ENCODE measurements around the gene EPSTI1.
"Not testable (repeated sequence)": the region's sequence is repeated elsewhere in the genome, so short reads cannot be mapped to it uniquely, and the experiment has no call there.

Gene EPSTI1

GRCh38 chr13:42864952-42865767 lies 126.9 kb downstream of the EPSTI1 start:
- Histone ChIP-seq H3K27ac (ENCODE audit: low read length) (no peak overlapping the region), H3K9ac (ENCODE audit: low read depth, low read length) (no peak overlapping the region), H3K9me3 (ENCODE audit: insufficient read depth, low read depth, low read length) (no peaks in the 10 kb centered on the region), H3K4me3 (ENCODE audit: low read length) (no peak overlapping the region), H3K4me1 (ENCODE audit: insufficient read depth, low read length) (no peaks in the 10 kb centered on the region), H3K36me3 (ENCODE audit: insufficient read depth, low read depth, low read length) (peaks cover 79% of the 10 kb centered on the region), H3K27me3 (ENCODE audit: insufficient read depth, low read length) (no peaks in the 10 kb centered on the region)

DNA sequence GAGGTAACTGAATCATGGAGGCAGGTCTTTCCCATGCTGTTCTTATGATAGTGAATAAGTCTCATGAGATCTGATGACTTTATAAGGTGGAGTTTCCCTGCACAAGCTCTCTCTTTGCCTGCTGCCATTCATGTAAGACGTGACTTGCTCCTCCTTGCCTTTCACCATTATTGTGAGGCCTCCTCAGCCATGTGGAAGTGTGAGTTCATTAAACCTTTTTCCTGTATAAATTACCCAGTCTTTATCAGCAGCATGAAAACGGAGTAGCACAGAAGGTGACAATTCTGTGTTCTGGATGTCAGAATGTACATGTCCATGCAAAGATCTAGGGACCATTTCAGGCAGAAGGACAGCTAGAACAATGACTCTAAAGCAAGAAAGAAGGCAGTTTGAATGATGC lies 129.7 kb downstream of the EPSTI1 start:
- not testable (repeated sequence) for H3K27ac ChIP-seq (ENCODE audit: low read length)

DNA sequence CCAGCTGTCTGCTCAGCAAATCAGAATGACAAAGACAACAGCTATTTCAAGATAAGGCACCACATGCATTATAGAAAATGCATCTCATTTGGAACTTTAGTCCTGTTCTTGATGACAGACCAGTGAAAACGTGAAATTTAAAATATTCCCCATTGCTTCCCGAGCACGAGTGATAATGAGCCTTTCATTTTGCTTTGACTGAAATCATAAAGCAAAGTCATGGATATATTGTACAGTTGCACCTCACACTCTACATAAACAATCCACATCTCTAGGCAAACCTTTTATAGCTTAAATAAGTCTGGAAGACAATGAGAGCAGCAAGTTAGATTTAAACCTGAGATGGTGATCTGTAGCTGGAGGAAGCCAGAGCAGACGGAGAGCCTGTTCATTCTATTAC lies 131.6 kb downstream of the EPSTI1 start:
- no peak overlapping the region for H3K27ac ChIP-seq (ENCODE audit: low read length)
- H3K27me3 ChIP-seq (ENCODE audit: insufficient read depth, low read length): no peaks in the 10 kb centered on the region
- no peaks in the 10 kb centered on the region for H3K9me3 ChIP-seq (ENCODE audit: insufficient read depth, low read depth, low read length)
- H3K9ac ChIP-seq (ENCODE audit: low read depth, low read length): no peak overlapping the region
- H3K36me3 ChIP-seq (ENCODE audit: insufficient read depth, low read depth, low read length): peaks cover 68% of the 10 kb centered on the region
- no peaks in the 10 kb centered on the region for H3K4me1 ChIP-seq (ENCODE audit: insufficient read depth, low read length)
- H3K4me3 ChIP-seq (ENCODE audit: low read length): no peak overlapping the region

More for the DNA sequence above, 129.7 kb downstream of the EPSTI1 start:
- H3K4me1 ChIP-seq (ENCODE audit: insufficient read depth, low read length); H3K9me3 ChIP-seq (ENCODE audit: insufficient read depth, low read depth, low read length); H3K4me3 ChIP-seq (ENCODE audit: low read length); H3K27me3 ChIP-seq (ENCODE audit: insufficient read depth, low read length); H3K9ac ChIP-seq (ENCODE audit: low read depth, low read length): not testable (repeated sequence)
- H3K36me3 ChIP-seq (ENCODE audit: insufficient read depth, low read depth, low read length): peaks cover 76% of the 10 kb centered on the region

GRCh38 chr13:42859760-42860159 lies 132.3 kb downstream of the EPSTI1 start:
- H3K4me1 ChIP-seq (ENCODE audit: insufficient read depth, low read length): no peaks in the 10 kb centered on the region
- no peak overlapping the region for H3K27ac ChIP-seq (ENCODE audit: low read length)
- no peaks in the 10 kb centered on the region for H3K27me3 ChIP-seq (ENCODE audit: insufficient read depth, low read length)
- no peak overlapping the region for H3K4me3 ChIP-seq (ENCODE audit: low read length)
- H3K36me3 ChIP-seq (ENCODE audit: insufficient read depth, low read depth, low read length): peaks cover 68% of the 10 kb centered on the region
- H3K9ac ChIP-seq (ENCODE audit: low read depth, low read length): no peak overlapping the region
- H3K9me3 ChIP-seq (ENCODE audit: insufficient read depth, low read depth, low read length): no peaks in the 10 kb centered on the region

- H3K4me3 ChIP-seq (ENCODE audit: low read length): no peak overlapping the region
- peaks cover 72% of the 10 kb centered on the region for H3K36me3 ChIP-seq (ENCODE audit: insufficient read depth, low read depth, low read length)
- H3K4me1 ChIP-seq (ENCODE audit: insufficient read depth, low read length): no peaks in the 10 kb centered on the region
- H3K9me3 ChIP-seq (ENCODE audit: insufficient read depth, low read depth, low read length): no peaks in the 10 kb centered on the region
- H3K27me3 ChIP-seq (ENCODE audit: insufficient read depth, low read length): no peaks in the 10 kb centered on the region
- H3K27ac ChIP-seq (ENCODE audit: low read length): no peak overlapping the region
- H3K9ac ChIP-seq (ENCODE audit: low read depth, low read length): peak overlapping the region; percentile 20; the same call in 1 of the 2 replicates
Observed at GRCh38 chr13:42855410-42855809, 136.6 kb downstream of the EPSTI1 start.

DNA sequence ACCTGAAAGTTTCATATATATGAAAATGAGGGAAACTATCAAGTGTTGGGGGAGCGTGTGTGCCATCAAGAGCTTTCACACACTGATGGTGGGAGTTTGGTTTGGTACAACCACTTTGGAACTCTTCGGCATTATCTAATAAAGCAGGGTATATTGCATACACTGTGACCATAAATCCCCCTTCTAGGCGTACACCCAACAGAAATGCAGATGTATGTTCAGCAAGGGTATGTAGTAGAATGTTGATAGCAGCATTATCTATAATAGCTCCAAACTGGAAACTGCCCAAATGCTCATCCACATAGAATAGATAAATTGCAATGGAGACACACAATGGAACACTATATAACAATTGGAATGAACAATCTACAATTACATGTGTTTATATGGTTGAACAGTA lies 139.9 kb downstream of the EPSTI1 start:
- Histone ChIP-seq H3K27me3 (ENCODE audit: insufficient read depth, low read length) (no peaks in the 10 kb centered on the region), H3K27ac (ENCODE audit: low read length) (no peak overlapping the region)

GRCh38 chr13:42849200-42849599 lies 142.8 kb downstream of the EPSTI1 start:
- no peaks in the 10 kb centered on the region for H3K27me3 ChIP-seq (ENCODE audit: insufficient read depth, low read length)
- peaks cover 47% of the 10 kb centered on the region for H3K36me3 ChIP-seq (ENCODE audit: insufficient read depth, low read depth, low read length)
- no peak overlapping the region for H3K4me3 ChIP-seq (ENCODE audit: low read length)
- H3K9me3 ChIP-seq (ENCODE audit: insufficient read depth, low read depth, low read length): no peaks in the 10 kb centered on the region; the same call in 1 of the 2 replicates
- H3K4me1 ChIP-seq (ENCODE audit: insufficient read depth, low read length): no peaks in the 10 kb centered on the region; the same call in 1 of the 2 replicates
- H3K9ac ChIP-seq (ENCODE audit: low read depth, low read length): no peak overlapping the region
- H3K27ac ChIP-seq (ENCODE audit: low read length): no peak overlapping the region

More for the DNA sequence above, 139.9 kb downstream of the EPSTI1 start:
- Histone ChIP-seq H3K9ac (ENCODE audit: low read depth, low read length) (no peak overlapping the region), H3K4me1 (ENCODE audit: insufficient read depth, low read length) (no peaks in the 10 kb centered on the region; the same call in 1 of the 2 replicates), H3K36me3 (ENCODE audit: insufficient read depth, low read depth, low read length) (peaks cover 70% of the 10 kb centered on the region), H3K4me3 (ENCODE audit: low read length) (no peak overlapping the region), H3K9me3 (ENCODE audit: insufficient read depth, low read depth, low read length) (no peaks in the 10 kb centered on the region)

GRCh38 chr13:42847891-42848663 lies 144.0 kb downstream of the EPSTI1 start:
- no peak overlapping the region for H3K9ac ChIP-seq (ENCODE audit: low read depth, low read length)
- peaks cover 36% of the 10 kb centered on the region for H3K36me3 ChIP-seq (ENCODE audit: insufficient read depth, low read depth, low read length)
- H3K27ac ChIP-seq (ENCODE audit: low read length): no peak overlapping the region

DNA sequence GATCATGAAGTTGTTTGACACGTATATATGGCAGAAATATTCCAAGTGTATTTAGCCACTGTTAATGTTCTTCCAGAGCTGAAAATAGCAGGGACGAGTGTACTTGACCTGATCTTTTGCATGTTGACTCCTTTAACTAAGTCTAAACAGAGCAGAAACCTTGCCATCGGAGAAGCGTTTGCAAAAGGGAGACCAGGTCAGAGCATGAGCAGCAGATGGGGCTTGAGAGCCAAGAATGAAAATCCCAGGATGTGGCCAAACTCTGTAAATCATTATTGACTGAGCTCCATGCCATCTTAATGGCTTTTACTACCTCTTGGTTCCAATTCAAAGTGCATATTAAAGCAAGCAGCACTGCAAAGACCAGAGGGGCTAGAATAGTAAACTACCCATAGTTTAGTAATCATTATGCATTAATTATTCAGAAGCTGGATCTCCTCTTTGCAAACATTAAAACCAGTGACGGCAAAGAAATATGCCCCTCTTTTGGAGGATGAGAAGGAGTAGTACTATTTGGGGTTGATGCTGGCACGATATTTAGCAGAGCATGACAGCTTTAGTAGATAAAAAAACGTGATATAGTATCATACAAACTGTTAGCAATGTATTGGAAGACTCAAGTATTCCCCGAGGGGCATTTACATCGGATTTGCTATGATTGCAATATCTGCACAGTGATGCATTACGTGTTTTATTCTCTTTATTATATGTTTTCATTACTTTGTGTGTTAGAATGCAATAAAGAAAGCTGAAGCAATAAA lies 154.9 kb downstream of the EPSTI1 start:
- H3K4me3 ChIP-seq (ENCODE audit: low read length): no peak overlapping the region
- H3K4me1 ChIP-seq (ENCODE audit: insufficient read depth, low read length): no peaks in the 10 kb centered on the region
- no peaks in the 10 kb centered on the region for H3K27me3 ChIP-seq (ENCODE audit: insufficient read depth, low read length)
- no peak overlapping the region for H3K9ac ChIP-seq (ENCODE audit: low read depth, low read length)
- H3K36me3 ChIP-seq (ENCODE audit: insufficient read depth, low read depth, low read length): no peaks in the 10 kb centered on the region
- H3K27ac ChIP-seq (ENCODE audit: low read length): no peak overlapping the region
- no peaks in the 10 kb centered on the region for H3K9me3 ChIP-seq (ENCODE audit: insufficient read depth, low read depth, low read length)

More at GRCh38 chr13:42847891-42848663, 144.0 kb downstream of the EPSTI1 start:
- Histone ChIP-seq H3K27me3 (ENCODE audit: insufficient read depth, low read length) (no peaks in the 10 kb centered on the region), H3K4me1 (ENCODE audit: insufficient read depth, low read length) (no peaks in the 10 kb centered on the region; the same call in 1 of the 2 replicates), H3K4me3 (ENCODE audit: low read length) (no peak overlapping the region), H3K9me3 (ENCODE audit: insufficient read depth, low read depth, low read length) (no peaks in the 10 kb centered on the region; the same call in 1 of the 2 replicates)
